Smooth muscle cell (in vitro differentiated cells): ENCODE results near the gene SPIRE1. TPM values are rescaled to one million over a fixed set of nuclear protein-coding genes. Genes with fewer than 3 reads are reported as not detected.
"Not testable (repeated sequence)": the region's sequence is repeated elsewhere in the genome, so short reads cannot be mapped to it uniquely, and the experiment has no call there.

ENCODE experiments used
- DNase-seq: peaks from one replicate; lab custom pipeline; 2025; ENCODE audit not compliant: unreplicated experiment; lab: John Stamatoyannopoulos, UW
- H2AFZ ChIP-seq: fragments of 200-600 bp; sonication (generic); 2 replicates; pipeline ENCODE4 v1.6.0; 2016; ENCODE audit warnings: antibody characterized with exemption, low read depth, mild to moderate bottlenecking
- H3F3A ChIP-seq: fragments of 200-600 bp; sonication (generic); 2 replicates; pipeline ENCODE4 v1.6.0; 2017; ENCODE audit warnings: antibody characterized with exemption, low read depth
- H3K27ac ChIP-seq: fragments of 200-600 bp; sonication (generic); 2 replicates; pipeline ENCODE4 v1.5.1; 2016; ENCODE audit warnings: low read depth, mild to moderate bottlenecking
- H3K27me3 ChIP-seq: fragments of 200-600 bp; sonication (generic); 2 replicates; pipeline ENCODE4 v1.6.1; 2016; ENCODE audit warnings: low read depth, mild to moderate bottlenecking
- H3K36me3 ChIP-seq: fragments of 200-600 bp; sonication (generic); 2 replicates; pipeline ENCODE4 v1.5.1; 2016; ENCODE audit warnings: low read depth
- H3K4me1 ChIP-seq: fragments of 200-600 bp; sonication (generic); 2 replicates; pipeline ENCODE4 v1.5.1; 2016; ENCODE audit warnings: low read depth
- H3K4me2 ChIP-seq: fragments of 200-600 bp; sonication (generic); 2 replicates; pipeline ENCODE4 v1.6.0; 2016; ENCODE audit warnings: mild to moderate bottlenecking
- H3K4me3 ChIP-seq: fragments of 200-600 bp; sonication (generic); 2 replicates; pipeline ENCODE4 v1.5.1; 2016; ENCODE audit warnings: mild to moderate bottlenecking
- H3K79me2 ChIP-seq: fragments of 200-600 bp; sonication (generic); 2 replicates; pipeline ENCODE4 v1.6.0; 2016; ENCODE audit warnings: low read depth, mild to moderate bottlenecking
- H3K9ac ChIP-seq: fragments of 200-600 bp; sonication (generic); 2 replicates; pipeline ENCODE4 v1.6.0; 2016; ENCODE audit warnings: low read depth
- H3K9me3 ChIP-seq: fragments of 200-600 bp; sonication (generic); replicated peaks from 2 replicates; pipeline ENCODE4 v1.5.1; 2016; ENCODE audit warnings: low read depth
- H4K20me1 ChIP-seq: fragments of 200-600 bp; sonication (generic); 2 replicates; pipeline ENCODE4 v1.6.0; 2016; ENCODE audit warnings: low read depth
- CTCF ChIP-seq: fragments of 200-600 bp; sonication (generic); IDR thresholded peaks from 2 replicates; pipeline ENCODE4 v1.5.1; 2017; ENCODE audit warnings: borderline replicate concordance, mild to moderate bottlenecking, antibody characterized with exemption; ENCODE audit not compliant: insufficient read depth, poor library complexity, severe bottlenecking
- WGBS: methylation state at CpG from one replicate; pipeline ENCODE4 v1.1.7; 2016; ENCODE audit warnings: low lambda C conversion rate; 5-methylcytosine and 5-hydroxymethylcytosine counted together
- polyA plus RNA-seq: library from polyadenylated mRNA; unstranded; fragments of >200 nt; fragmentation: Nextera tagmentation; extraction: Ambion mirVana; gene quantifications from 2 replicates; pipeline ENCODE4 v1.2.1, GENCODE V29; 2016
- total RNA-seq: library from RNA; depleted of rRNA; stranded (reverse); fragments of >200 nt; gene quantifications from 2 replicates; pipeline ENCODE4 v1.2.3, GENCODE V29; 2014

The SPIRE1 gene
- total and polyA plus RNA-seq, 2 experiments from 2014 or later, result 12.6 to 18.1 TPM

- no peak for TF ChIP-seq CTCF
- Histone ChIP-seq H3K79me2 (peaks cover 63% of the 10 kb centered on the region), H3K4me3 (no peak overlapping the region), H2AFZ (no peak overlapping the region), H3K4me1 (no peaks in the 10 kb centered on the region), H3K9me3 (no peaks in the 10 kb centered on the region), H3K36me3 (peaks cover 2% of the 10 kb centered on the region), H4K20me1 (peaks cover 15% of the 10 kb centered on the region), H3F3A (no peaks in the 10 kb centered on the region), H3K4me2 (no peak overlapping the region), H3K27me3 (no peaks in the 10 kb centered on the region), H3K27ac (no peak overlapping the region), H3K9ac (no peak overlapping the region)
- over 99% methylated on average over 24 of the region's 24 CpGs for WGBS
- no peak for DNase-seq
Observed at GRCh38 chr18:12559319-12559718, 98.6 kb downstream of the SPIRE1 start.

DNA sequence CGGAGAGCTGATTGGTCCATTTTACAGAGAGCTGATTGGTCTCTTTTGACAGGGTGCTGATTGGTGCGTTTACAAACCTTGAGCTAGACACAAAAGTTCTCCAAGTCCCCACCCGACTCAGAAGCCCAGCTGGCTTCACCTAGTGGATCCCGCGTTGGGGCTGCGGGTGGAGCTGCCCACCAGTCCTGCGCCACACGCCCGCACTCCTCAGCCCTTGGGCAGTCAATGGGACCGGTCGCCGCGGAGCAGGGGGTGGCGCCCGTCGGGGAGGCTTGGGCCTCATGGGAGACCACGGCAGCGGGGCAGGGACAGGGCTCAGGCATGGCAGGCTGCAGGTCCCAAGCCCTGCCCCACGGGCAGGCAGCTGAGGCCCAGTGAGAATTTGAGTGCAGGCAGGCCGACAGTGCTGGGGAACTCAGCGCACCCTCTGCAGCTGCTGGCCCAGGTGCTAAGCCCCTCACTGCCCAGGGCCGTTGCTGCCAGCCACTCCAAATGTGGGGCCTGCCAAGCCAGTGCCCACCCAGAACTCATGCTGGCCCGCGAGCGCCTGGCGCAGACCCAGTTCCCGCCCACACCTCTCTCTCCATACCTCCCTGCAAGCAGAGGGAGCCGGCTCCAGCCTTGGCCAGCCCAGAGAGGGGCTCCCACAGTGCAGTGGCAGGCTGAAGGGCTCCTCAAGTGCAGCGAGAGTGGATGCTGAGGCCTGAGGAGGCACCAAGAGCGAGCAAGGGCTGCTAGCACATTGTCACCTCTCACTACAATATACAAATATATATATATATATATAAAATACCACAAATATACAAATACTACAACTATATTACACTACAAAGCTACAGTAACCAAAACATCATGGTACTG, 100.7 kb downstream of the SPIRE1 start:
- no peak for DNase-seq
- H3K79me2 ChIP-seq, result peaks cover 53% of the 10 kb centered on the region
- H3F3A ChIP-seq, result no peaks in the 10 kb centered on the region
- H3K9me3 ChIP-seq, result no peaks in the 10 kb centered on the region
- H3K36me3 ChIP-seq, result peaks cover 2% of the 10 kb centered on the region
- peaks cover 13% of the 10 kb centered on the region for H4K20me1 ChIP-seq
- H3K4me2 ChIP-seq, result no peak overlapping the region
- no peak overlapping the region for H3K9ac ChIP-seq
- no peak overlapping the region for H3K4me3 ChIP-seq
- 98% methylated on average over 25 of the region's 30 CpGs for whole genome bisulfite sequencing
- H2AFZ ChIP-seq, result no peak overlapping the region
- no peak overlapping the region for H3K27ac ChIP-seq
- no peak for TF ChIP-seq CTCF
- H3K27me3 ChIP-seq, result no peaks in the 10 kb centered on the region
- no peaks in the 10 kb centered on the region for H3K4me1 ChIP-seq

DNA sequence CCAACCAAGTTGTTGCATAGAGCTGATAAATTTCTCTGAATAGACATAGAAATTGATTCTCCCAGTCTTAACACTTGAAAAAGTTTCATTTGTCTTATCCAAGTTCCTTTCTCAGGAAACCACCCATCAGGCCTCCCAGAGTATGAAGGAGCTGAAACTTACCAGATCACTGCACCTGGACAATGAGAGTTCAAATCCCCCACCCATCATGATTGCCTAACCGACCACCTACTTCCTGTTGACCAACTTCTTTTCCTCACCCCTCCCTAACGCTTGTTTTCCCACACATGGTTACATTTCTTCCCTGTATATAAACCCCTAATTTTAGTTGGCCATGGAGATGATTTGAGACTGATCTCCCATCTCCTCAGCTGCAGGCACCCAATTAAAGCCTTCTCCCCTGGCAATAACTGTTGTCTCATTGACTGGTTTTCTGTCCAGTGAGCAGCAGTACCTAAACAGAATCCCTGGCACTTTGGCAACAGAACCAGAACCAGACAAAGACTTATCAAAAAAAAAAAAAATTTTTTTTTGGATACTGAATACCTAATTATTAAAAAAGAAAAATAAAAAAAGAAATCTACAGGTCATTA, 103.0 kb downstream of the SPIRE1 start:
- no peaks in the 10 kb centered on the region for H3F3A ChIP-seq
- no peaks in the 10 kb centered on the region for H3K4me1 ChIP-seq
- H2AFZ ChIP-seq, result no peak overlapping the region
- peaks cover 2% of the 10 kb centered on the region for H3K36me3 ChIP-seq
- no peaks in the 10 kb centered on the region for H3K27me3 ChIP-seq
- H3K9me3 ChIP-seq, result no peaks in the 10 kb centered on the region
- peaks cover 45% of the 10 kb centered on the region for H3K79me2 ChIP-seq
- no peak overlapping the region for H3K4me3 ChIP-seq
- H3K9ac ChIP-seq, result no peak overlapping the region
- H3K27ac ChIP-seq, result no peak overlapping the region
- H4K20me1 ChIP-seq, result peaks cover 22% of the 10 kb centered on the region
- no peak overlapping the region for H3K4me2 ChIP-seq
- 98% methylated on average over 2 of the region's 2 CpGs for WGBS
- TF ChIP-seq CTCF, result no peak
- no peak for DNase-seq

DNA sequence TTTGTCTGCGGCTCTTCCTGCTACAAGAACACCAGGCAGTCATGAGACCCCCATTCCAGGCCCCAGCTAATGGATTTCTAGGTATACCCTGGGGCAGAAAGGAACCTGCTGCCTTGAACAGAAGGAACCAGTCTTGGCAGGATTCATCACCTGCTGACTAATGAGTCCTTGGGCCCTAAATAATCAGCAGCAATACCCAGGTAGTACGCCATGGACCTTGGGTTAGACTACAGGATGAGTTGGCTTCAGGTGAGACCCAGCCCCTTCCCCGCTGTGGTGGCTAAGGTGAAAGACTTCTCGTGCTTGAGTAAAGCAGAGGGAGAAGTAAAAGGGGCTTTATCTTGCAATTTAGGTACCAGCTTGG, 105.0 kb downstream of the SPIRE1 start:
- H4K20me1 ChIP-seq, result peaks cover 33% of the 10 kb centered on the region
- no peaks in the 10 kb centered on the region for H3K9me3 ChIP-seq
- no peaks in the 10 kb centered on the region for H3K27me3 ChIP-seq
- H3K4me2 ChIP-seq, result no peak overlapping the region
- no peak for TF ChIP-seq CTCF
- H3K36me3 ChIP-seq, result peaks cover 2% of the 10 kb centered on the region
- no peak overlapping the region for H3K27ac ChIP-seq
- H3K9ac ChIP-seq, result no peak overlapping the region
- H2AFZ ChIP-seq, result no peak overlapping the region
- H3K79me2 ChIP-seq, result peaks cover 53% of the 10 kb centered on the region
- H3K4me1 ChIP-seq, result no peaks in the 10 kb centered on the region
- no peak overlapping the region for H3K4me3 ChIP-seq
- no peak for DNase-seq
- no peaks in the 10 kb centered on the region for H3F3A ChIP-seq
- whole genome bisulfite sequencing, result 96% methylated on average over 4 of the region's 4 CpGs

GRCh38 chr18:12551943-12552878, 105.7 kb downstream of the SPIRE1 start:
- WGBS, result 90% methylated on average over 13 of the region's 13 CpGs
- H3K4me3 ChIP-seq, H3F3A ChIP-seq, H3K4me2 ChIP-seq, H3K9ac ChIP-seq, H2AFZ ChIP-seq, H3K9me3 ChIP-seq, H3K27me3 ChIP-seq, H3K4me1 ChIP-seq, H3K27ac ChIP-seq, DNase-seq, H3K36me3 ChIP-seq: not testable (repeated sequence)
- Histone ChIP-seq H3K79me2 (peaks cover 54% of the 10 kb centered on the region), H4K20me1 (peaks cover 33% of the 10 kb centered on the region)
